IMR-90 (cell line): ENCODE measurements around the gene TRIM24. TPM values are rescaled to one million over a fixed set of nuclear protein-coding genes. Genes with fewer than 3 reads are reported as not detected.

ENCODE experiments used
- ATAC-seq: fragments of 200-7000 bp; cut with Tn5 transposase; 2 replicates; pipeline ENCODE4 v1.9.1; 2020; ENCODE audit warnings: low read depth, mild to moderate bottlenecking, moderate library complexity
- BruUV-seq: library from RNA; stranded (reverse); fragments of 400-500 nt; replicated peaks from 2 replicates; lab custom pipeline; 2021; lab: Mats Ljungman, UMichigan
- CTCF ChIA-PET: fragments of 300-600 bp; formaldehyde crosslinking; extraction: SDS; loops from one replicate; lab custom pipeline; 2021; ENCODE audit warnings: antibody characterized with exemption; lab: Yijun Ruan, JAX
- POLR2A ChIA-PET: fragments of 300-600 bp; sonication (Branson Sonifier 250); formaldehyde crosslinking; loops from one replicate; lab custom pipeline; 2022; ENCODE audit warnings: antibody characterized with exemption; ENCODE audit not compliant: unreplicated experiment; lab: Charles Lee
- DNase-seq: peaks from one replicate; pipeline ENCODE4 v3.0.0; 2013
- H2AFZ ChIP-seq: replicated peaks from 2 replicates; pipeline ENCODE3; 2013; ENCODE audit warnings: low read length, mild to moderate bottlenecking; ENCODE audit not compliant: poor library complexity
- H2AK5ac ChIP-seq: 2 replicates; pipeline ENCODE4 v1.6.1; 2013; ENCODE audit warnings: low read depth, low read length, inconsistent platforms
- H2AK9ac ChIP-seq: replicated peaks from 2 replicates; pipeline ENCODE3; 2013; ENCODE audit warnings: mild to moderate bottlenecking, low read depth, low read length, moderate library complexity; ENCODE audit not compliant: poor library complexity
- H2BK120ac ChIP-seq: 2 replicates; pipeline ENCODE4 v1.6.1; 2013; ENCODE audit warnings: low read depth, low read length, inconsistent platforms
- H2BK15ac ChIP-seq: 3 replicates; pipeline ENCODE4 v1.6.1; 2013; ENCODE audit warnings: low read depth, low read length, inconsistent platforms
- H2BK20ac ChIP-seq: 2 replicates; pipeline ENCODE4 v1.6.1; 2013; ENCODE audit warnings: low read depth, mild to moderate bottlenecking, inconsistent platforms, low read length, moderate library complexity
- H2BK5ac ChIP-seq: 2 replicates; pipeline ENCODE4 v1.6.1; 2013; ENCODE audit warnings: mild to moderate bottlenecking, low read depth, low read length, inconsistent platforms; ENCODE audit not compliant: poor library complexity, severe bottlenecking
- H3K14ac ChIP-seq: replicated peaks from 2 replicates; pipeline ENCODE4 v1.6.1; 2013; ENCODE audit warnings: low read depth, low read length, inconsistent platforms
- H3K18ac ChIP-seq: 2 replicates; pipeline ENCODE4 v1.6.1; 2013; ENCODE audit warnings: low read depth, low read length, control low read depth
- H3K23ac ChIP-seq: 2 replicates; pipeline ENCODE4 v1.6.1; 2013; ENCODE audit warnings: low read depth, low read length, inconsistent platforms
- H3K27ac ChIP-seq: 2 replicates; pipeline ENCODE4 v1.5.1; 2013; ENCODE audit warnings: mild to moderate bottlenecking, control low read depth, low read length; ENCODE audit not compliant: insufficient read depth
- H3K27me3 ChIP-seq: 2 replicates; pipeline ENCODE4 v1.6.1; 2013; ENCODE audit warnings: low read length; ENCODE audit not compliant: control insufficient read depth, insufficient read depth
- H3K36me3 ChIP-seq: 2 replicates; pipeline ENCODE4 v1.6.1; 2013; ENCODE audit warnings: low read length, mixed read lengths; ENCODE audit not compliant: control insufficient read depth, insufficient read depth
- H3K4ac ChIP-seq: 2 replicates; pipeline ENCODE4 v1.6.1; 2013; ENCODE audit warnings: low read depth, low read length, inconsistent platforms
- H3K4me1 ChIP-seq: 2 replicates; pipeline ENCODE4 v1.6.1; 2013; ENCODE audit warnings: low read length, mixed read lengths; ENCODE audit not compliant: control insufficient read depth, insufficient read depth
- H3K4me2 ChIP-seq: 2 replicates; pipeline ENCODE4 v1.6.1; 2013; ENCODE audit warnings: low read depth, mild to moderate bottlenecking, control low read depth, low read length, moderate library complexity
- H3K4me3 ChIP-seq: 2 replicates; pipeline ENCODE4 v1.5.1; 2013; ENCODE audit warnings: low read depth, mild to moderate bottlenecking, control low read depth, low read length, moderate library complexity; ENCODE audit not compliant: insufficient read depth
- H3K56ac ChIP-seq: 2 replicates; pipeline ENCODE4 v1.6.1; 2013; ENCODE audit warnings: low read length, inconsistent platforms; ENCODE audit not compliant: insufficient read depth; ENCODE audit errors: extremely low read depth
- H3K79me1 ChIP-seq, 2 experiments: 2 replicates each; pipeline ENCODE4 v1.6.1; 2013; ENCODE audit warnings: low read length in 2 of 2, inconsistent platforms in 1 of 2, low read depth in 1 of 2
- H3K9ac ChIP-seq: 2 replicates; pipeline ENCODE4 v1.6.1; 2013; ENCODE audit warnings: low read depth, low read length, control low read depth
- H3K9me1 ChIP-seq: 2 replicates; pipeline ENCODE4 v1.6.1; 2013; ENCODE audit warnings: low read length, inconsistent platforms; ENCODE audit not compliant: insufficient read depth
- H3K9me3 ChIP-seq: 2 replicates; pipeline ENCODE4 v1.6.1; 2013; ENCODE audit warnings: low read length; ENCODE audit not compliant: control insufficient read depth, insufficient read depth
- H4K20me1 ChIP-seq: 2 replicates; pipeline ENCODE4 v1.6.1; 2013; ENCODE audit warnings: low read length, inconsistent platforms; ENCODE audit not compliant: insufficient read depth
- H4K5ac ChIP-seq: 2 replicates; pipeline ENCODE4 v1.6.1; 2013; ENCODE audit warnings: mild to moderate bottlenecking, low read depth, low read length, control low read depth
- H4K8ac ChIP-seq, 2 experiments: 2 replicates each; pipeline ENCODE4 v1.6.1; 2013; ENCODE audit warnings: low read depth in 2 of 2, low read length in 2 of 2, control low read depth in 1 of 2, inconsistent platforms in 1 of 2
- H4K91ac ChIP-seq: 2 replicates; pipeline ENCODE4 v1.6.1; 2013; ENCODE audit warnings: low read depth, low read length, inconsistent platforms; ENCODE audit not compliant: insufficient read depth
- BHLHE40 ChIP-seq: fragments of 150-350 bp; IDR thresholded peaks from 2 replicates; pipeline ENCODE4 v1.6.1; 2016; ENCODE audit warnings: mild to moderate bottlenecking, low read depth, low read length
- CEBPB ChIP-seq: IDR thresholded peaks from 2 replicates; pipeline ENCODE4 v1.6.1; 2012; ENCODE audit warnings: low read depth, low read length, improper control_type of control experiment
- CHD1 ChIP-seq: IDR thresholded peaks from 2 replicates; pipeline ENCODE4 v1.6.1; 2012; ENCODE audit warnings: low read depth, low read length, improper control_type of control experiment
- CTCF ChIP-seq: conservative IDR thresholded peaks from 2 replicates; pipeline ENCODE4 v1.5.1; 2012; ENCODE audit warnings: mild to moderate bottlenecking, low read depth, low read length, improper control_type of control experiment
- FOS ChIP-seq: fragments of 150-350 bp; IDR thresholded peaks from 2 replicates; pipeline ENCODE4 v1.6.1; 2016; ENCODE audit warnings: low read depth, low read length
- MAFK ChIP-seq: IDR thresholded peaks from 2 replicates; pipeline ENCODE4 v1.6.1; 2012; ENCODE audit warnings: low read depth, low read length, improper control_type of control experiment
- MAZ ChIP-seq: IDR thresholded peaks from 2 replicates; pipeline ENCODE4 v1.6.1; 2012; ENCODE audit warnings: low read depth, mild to moderate bottlenecking, low read length, improper control_type of control experiment, moderate library complexity, borderline replicate concordance
- MXI1 ChIP-seq: IDR thresholded peaks from 2 replicates; pipeline ENCODE4 v1.6.1; 2012; ENCODE audit warnings: low read depth, mild to moderate bottlenecking, low read length, moderate library complexity, borderline replicate concordance
- NFE2L2 ChIP-seq: fragments of 150-350 bp; IDR thresholded peaks from 2 replicates; pipeline ENCODE4 v1.6.1; 2016; ENCODE audit warnings: low read depth, mild to moderate bottlenecking, low read length
- POLR2A ChIP-seq: IDR thresholded peaks from 2 replicates; pipeline ENCODE4 v1.6.1; 2012; ENCODE audit warnings: mild to moderate bottlenecking, low read depth, low read length
- RAD21 ChIP-seq: IDR thresholded peaks from 2 replicates; pipeline ENCODE4 v1.6.1; 2012; ENCODE audit warnings: low read length, improper control_type of control experiment
- RCOR1 ChIP-seq: IDR thresholded peaks from 2 replicates; pipeline ENCODE4 v1.6.1; 2012; ENCODE audit warnings: mild to moderate bottlenecking, low read length, improper control_type of control experiment; ENCODE audit not compliant: insufficient replicate concordance
- RFX5 ChIP-seq: IDR thresholded peaks from 2 replicates; pipeline ENCODE4 v1.8.0; 2012; ENCODE audit warnings: low read depth, mild to moderate bottlenecking, low read length, moderate library complexity
- SMC3 ChIP-seq: fragments of 150-350 bp; IDR thresholded peaks from 2 replicates; pipeline ENCODE4 v1.6.1; 2016; ENCODE audit warnings: low read depth, mild to moderate bottlenecking, antibody characterized with exemption, low read length, moderate library complexity
- WGBS, 2 experiments: methylation state at CpG; one replicate each; pipeline versions ENCODE4 v1.1.5 to v1.1.7; 2013; ENCODE audit warnings: missing lambda C conversion rate in 2 of 2; ENCODE audit not compliant: insufficient read length in 1 of 2; ENCODE audit errors: extremely low coverage in 2 of 2; 5-methylcytosine and 5-hydroxymethylcytosine counted together
- dilution Hi-C: fragments of 300-500 bp; cut with HindIII; formaldehyde crosslinking; loops from one replicate; pipeline ENCODE4 v1.14.3; 2018; ENCODE audit warnings: low sequenced_read_pairs; ENCODE audit not compliant: unreplicated experiment
- in situ Hi-C: fragments of 300-500 bp; cut with MboI; formaldehyde crosslinking; loops from 3 replicates; pipeline ENCODE4 v1.14.3; 2019; ENCODE audit warnings: low sequenced_read_pairs, inconsistent platforms, mixed read lengths
- intact Hi-C: fragments of 100-400 bp; cut with micrococcal nuclease; formaldehyde crosslinking; loops from 2 replicates; pipeline ENCODE4 v1.10.0; 2022
- polyA plus RNA-seq, 3 experiments: library from polyadenylated mRNA; depleted of rRNA; stranded (reverse); fragments of >200 nt; gene quantifications; 2 replicates each; pipeline ENCODE4 v1.2.3, GENCODE V29; 2012; ENCODE audit warnings: low replicate concordance in 1 of 3
- total RNA-seq: library from RNA; depleted of rRNA; stranded (reverse); fragments of >200 nt; gene quantifications from 2 replicates; pipeline ENCODE4 v1.2.3, GENCODE V29; 2012
- TF ChIP-seq, protein P1 (sequence below): fragments of 150-350 bp; IDR thresholded peaks from 2 replicates; pipeline ENCODE4 v1.6.1; 2017; ENCODE audit warnings: mild to moderate bottlenecking, antibody characterized with exemption, low read length, low read depth
- TF ChIP-seq, protein P2 (sequence below): fragments of 150-350 bp; IDR thresholded peaks from 2 replicates; pipeline ENCODE4 v1.6.1; 2016; ENCODE audit warnings: low read depth, mild to moderate bottlenecking, low read length, moderate library complexity, borderline replicate concordance

TRIM24 gene
- total and polyA plus RNA-seq, 2 of the 4 experiments (the other 2 are of a cell fraction): 4.1 to 5.7 TPM

GRCh38 chr7:138525757-138526156 is 65.7 kb downstream of the TRIM24 start:
- Histone ChIP-seq H3K4ac (no peak overlapping the region), H4K91ac (no peak overlapping the region), H3K18ac (no peak overlapping the region), H2BK15ac (no peak overlapping the region), H3K9me3 (peaks cover 13% of the 10 kb centered on the region), H3K4me2 (no peak overlapping the region), H3K27ac (no peak overlapping the region), H3K36me3 (0 out of 2 replicates have a peak, but pooled peaks cover 3% of the 10 kb centered on the region), H3K23ac (no peak overlapping the region), H2BK20ac (no peak overlapping the region), H3K9me1 (no peaks in the 10 kb centered on the region), H2AK5ac (no peak overlapping the region), H4K5ac (no peak overlapping the region), H3K14ac (no peak overlapping the region), H3K4me3 (no peak overlapping the region), H4K20me1 (no peaks in the 10 kb centered on the region), H3K4me1 (no peaks in the 10 kb centered on the region), H3K9ac (no peak overlapping the region), H2BK120ac (no peak overlapping the region), H3K56ac (no peak overlapping the region), H2BK5ac (no peak overlapping the region), H2AK9ac (no peak overlapping the region), H3K27me3 (no peaks in the 10 kb centered on the region), H3K79me1 (no peaks in the 10 kb centered on the region), H2AFZ (no peak overlapping the region), H4K8ac (no peak overlapping the region)
- no TSS peak for BruUV-seq
- ChIA-PET POLR2A (no interaction called here), CTCF (no interaction called here)
- no peak for DNase-seq
- no peak for ATAC-seq
- no CpG with 5 or more reads among the region's 3 CpGs for WGBS, 2 experiments
- intact Hi-C loops (no loop called here), dilution Hi-C loops (no loop called here), in situ Hi-C loops (no loop called here)
- TF ChIP-seq MAZ (no peak), RCOR1 (no peak), RAD21 (no peak), RFX5 (no peak), POLR2A (no peak), CHD1 (no peak), CEBPB (no peak), SMC3 (no peak), FOS (no peak), BHLHE40 (no peak), NFE2L2 (no peak), MAFK (no peak), MXI1 (no peak), CTCF (no peak)
- TF ChIP-seq, protein P1, sequence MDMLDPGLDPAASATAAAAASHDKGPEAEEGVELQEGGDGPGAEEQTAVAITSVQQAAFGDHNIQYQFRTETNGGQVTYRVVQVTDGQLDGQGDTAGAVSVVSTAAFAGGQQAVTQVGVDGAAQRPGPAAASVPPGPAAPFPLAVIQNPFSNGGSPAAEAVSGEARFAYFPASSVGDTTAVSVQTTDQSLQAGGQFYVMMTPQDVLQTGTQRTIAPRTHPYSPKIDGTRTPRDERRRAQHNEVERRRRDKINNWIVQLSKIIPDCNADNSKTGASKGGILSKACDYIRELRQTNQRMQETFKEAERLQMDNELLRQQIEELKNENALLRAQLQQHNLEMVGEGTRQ: no peak
- TF ChIP-seq, protein P2, sequence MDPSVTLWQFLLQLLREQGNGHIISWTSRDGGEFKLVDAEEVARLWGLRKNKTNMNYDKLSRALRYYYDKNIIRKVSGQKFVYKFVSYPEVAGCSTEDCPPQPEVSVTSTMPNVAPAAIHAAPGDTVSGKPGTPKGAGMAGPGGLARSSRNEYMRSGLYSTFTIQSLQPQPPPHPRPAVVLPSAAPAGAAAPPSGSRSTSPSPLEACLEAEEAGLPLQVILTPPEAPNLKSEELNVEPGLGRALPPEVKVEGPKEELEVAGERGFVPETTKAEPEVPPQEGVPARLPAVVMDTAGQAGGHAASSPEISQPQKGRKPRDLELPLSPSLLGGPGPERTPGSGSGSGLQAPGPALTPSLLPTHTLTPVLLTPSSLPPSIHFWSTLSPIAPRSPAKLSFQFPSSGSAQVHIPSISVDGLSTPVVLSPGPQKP: no peak
